GM12892 (cell line): ENCODE results near the gene TFF3.

Source experiments
- POLR2A ChIP-seq: IDR thresholded peaks from 2 replicates; pipeline ENCODE4 v1.6.1; 2011; ENCODE audit warnings: low read depth, low read length, control low read depth
- POLR2AphosphoS5 ChIP-seq: IDR thresholded peaks from 2 replicates; pipeline ENCODE4 v1.6.1; 2011; ENCODE audit warnings: low read depth, low read length, control low read depth
- TAF1 ChIP-seq: IDR thresholded peaks from 2 replicates; pipeline ENCODE4 v1.6.1; 2011; ENCODE audit warnings: low read depth, mild to moderate bottlenecking, control low read depth, low read length, borderline replicate concordance

- TF ChIP-seq TAF1: no peak
- TF ChIP-seq POLR2A: no peak
- TF ChIP-seq POLR2AphosphoS5: no peak
Measured at GRCh38 chr21:42313501-42313969, 1.7 kb downstream of the TFF3 start.
